Fibroblast of gingiva (primary cell): ENCODE measurements around the gene POMGNT1.

ENCODE experiments used
- DNase-seq: peaks from one replicate; pipeline ENCODE4 v3.0.0-alpha.2; 2011; ENCODE audit warnings: low read depth

Gene POMGNT1

GRCh38 chr1:46157916-46158311 lies 40.3 kb downstream of the POMGNT1 start:
- no peak for DNase-seq

GRCh38 chr1:46153732-46154131 lies 44.5 kb downstream of the POMGNT1 start:
- DNase-seq: no peak

- DNase-seq: no peak
These were observed 45.0 kb downstream of the POMGNT1 start for GRCh38 chr1:46153228-46153627.

GRCh38 chr1:46152016-46152415 lies 46.2 kb downstream of the POMGNT1 start:
- DNase-seq: peak; percentile 31

GRCh38 chr1:46150085-46150484 lies 48.1 kb downstream of the POMGNT1 start:
- no peak for DNase-seq

- no peak for DNase-seq
These were observed 49.9 kb downstream of the POMGNT1 start for GRCh38 chr1:46148318-46148717.
